Ishikawa (cell line): ENCODE measurements around the gene RACGAP1.

Experiments
- EGR1 ChIP-seq: IDR thresholded peaks from 2 replicates; pipeline ENCODE4 v1.6.1; 2012
- MAX ChIP-seq: IDR thresholded peaks from 2 replicates; pipeline ENCODE4 v1.6.1; 2012
- NFIC ChIP-seq: IDR thresholded peaks from 2 replicates; pipeline ENCODE4 v1.6.1; 2012
- REST ChIP-seq: IDR thresholded peaks from 2 replicates; pipeline ENCODE4 v1.6.1; 2012; ENCODE audit warnings: low read depth, mild to moderate bottlenecking

DNA sequence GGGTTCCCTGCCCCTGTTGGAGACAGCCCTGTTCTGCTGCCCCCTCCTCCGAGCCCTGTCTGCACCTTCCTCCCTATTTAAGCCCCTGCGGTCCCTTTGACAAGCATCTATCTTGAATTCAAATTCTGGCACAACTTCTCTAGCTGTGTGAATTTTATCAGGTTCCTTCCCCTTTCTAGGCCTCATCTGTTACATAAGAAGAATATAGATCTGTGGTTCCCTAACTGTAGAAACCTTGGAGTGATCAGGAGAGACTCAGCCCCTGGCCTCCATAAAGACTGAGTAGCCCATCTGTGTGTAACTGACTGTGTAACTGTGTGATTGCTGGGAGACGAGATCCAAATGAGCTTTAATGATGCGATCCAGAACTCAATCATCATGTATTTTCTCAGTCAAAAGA lies 13.0 kb upstream of the RACGAP1 start:
- TF ChIP-seq NFIC (no peak), EGR1 (no peak), REST (no peak), MAX (no peak)
